Endothelial cell of umbilical vein (primary cell): Measurements from ENCODE around the gene PLCG2. TPM values are rescaled to one million over a fixed set of nuclear protein-coding genes. Genes with fewer than 3 reads are reported as not detected.

Experiments
- BruUV-seq: library from RNA; stranded (reverse); fragments of 400-500 nt; replicated peaks from 2 replicates; lab custom pipeline; 2021; lab: Mats Ljungman, UMichigan
- CTCF ChIA-PET: fragments of 300-600, 350-600 bp; sonication (Branson Sonifier 250); formaldehyde crosslinking; loops from one replicate; lab custom pipeline; 2021; ENCODE audit warnings: antibody characterized with exemption, inconsistent platforms; lab: Charles Lee
- POLR2A ChIA-PET: fragments of 300-600, 350-600 bp; sonication (Branson Sonifier 250); formaldehyde crosslinking; loops from one replicate; lab custom pipeline; 2021; ENCODE audit warnings: antibody characterized with exemption, inconsistent platforms; lab: Charles Lee
- DNase-seq: peaks from one replicate; pipeline ENCODE4 v3.0.0-alpha.2; 2011; ENCODE audit warnings: low read depth, low spot score
- FAIRE-seq: peaks from 2 replicates; lab custom pipeline; 2011; peaks lifted over from hg19 to GRCh38; lab: Jason Lieb, UNC
- H2AFZ ChIP-seq: 2 replicates; pipeline ENCODE4 v1.6.0; 2012; ENCODE audit warnings: low read depth, low read length, control low read depth, inconsistent platforms
- H3K27ac ChIP-seq: 2 replicates; pipeline ENCODE4 v1.5.1; 2011; ENCODE audit warnings: low read depth, mild to moderate bottlenecking, control low read depth, low read length, moderate library complexity; ENCODE audit not compliant: insufficient read depth
- H3K27me3 ChIP-seq, 2 experiments: 2 replicates each; pipeline versions ENCODE4 v1.6.0 to v1.6.1; 2011; ENCODE audit warnings: low read length in 2 of 2, mixed read lengths in 1 of 2; ENCODE audit not compliant: control insufficient read depth in 2 of 2, insufficient read depth in 2 of 2
- H3K36me3 ChIP-seq, 2 experiments: 2 replicates in 1 of 2; 3 replicates in 1 of 2; pipeline ENCODE4 v1.5.1; 2011; ENCODE audit warnings: low read length in 2 of 2, mild to moderate bottlenecking in 1 of 2, moderate library complexity in 1 of 2; ENCODE audit not compliant: control insufficient read depth in 2 of 2, insufficient read depth in 2 of 2; ENCODE audit errors: extremely low read depth in 1 of 2
- H3K4me1 ChIP-seq: 3 replicates; pipeline ENCODE4 v1.5.1; 2011; ENCODE audit warnings: mild to moderate bottlenecking, low read length; ENCODE audit not compliant: control insufficient read depth, insufficient read depth; ENCODE audit errors: extremely low read depth
- H3K4me2 ChIP-seq: 2 replicates; pipeline ENCODE4 v1.6.1; 2011; ENCODE audit warnings: low read length, control low read depth, mixed read lengths; ENCODE audit not compliant: insufficient read depth
- H3K4me3 ChIP-seq, 3 experiments: fragments of 200-600 bp in 1 of 3; sonication (generic), shearing (Covaris generic) in 1 of 3; replicated peaks in 1 of 3; 2 replicates each; pipeline ENCODE4 v1.5.1; 2011 to 2016; ENCODE audit warnings: control low read depth in 3 of 3, low read length in 3 of 3, mild to moderate bottlenecking in 2 of 3, inconsistent platforms in 1 of 3, low read depth in 1 of 3, moderate library complexity in 1 of 3; ENCODE audit not compliant: insufficient read depth in 1 of 3
- H3K79me2 ChIP-seq: 2 replicates; pipeline ENCODE4 v1.6.0; 2012; ENCODE audit warnings: low read length, inconsistent platforms; ENCODE audit not compliant: control insufficient read depth, insufficient read depth
- H3K9ac ChIP-seq: replicated peaks from 2 replicates; pipeline ENCODE3; 2011; ENCODE audit warnings: low read length, control low read depth; ENCODE audit not compliant: insufficient read depth; ENCODE audit errors: extremely low read depth
- H3K9me1 ChIP-seq: replicated peaks from 3 replicates; pipeline ENCODE4 v1.6.0; 2011; ENCODE audit warnings: mild to moderate bottlenecking, low read length; ENCODE audit not compliant: control insufficient read depth, insufficient read depth; ENCODE audit errors: extremely low read depth
- H3K9me3 ChIP-seq: replicated peaks from 2 replicates; pipeline ENCODE4 v1.5.1; 2012; ENCODE audit warnings: low read length, inconsistent platforms; ENCODE audit not compliant: control insufficient read depth, insufficient read depth
- H4K20me1 ChIP-seq: replicated peaks from 2 replicates; pipeline ENCODE3; 2011; ENCODE audit warnings: mild to moderate bottlenecking, low read length; ENCODE audit not compliant: control insufficient read depth, insufficient read depth; ENCODE audit errors: extremely low read depth
- EZH2 ChIP-seq: IDR thresholded peaks from 2 replicates; pipeline ENCODE4 v1.6.1; 2012; ENCODE audit warnings: borderline replicate concordance, low read depth, mild to moderate bottlenecking, moderate library complexity, low read length, inconsistent platforms; ENCODE audit not compliant: severe bottlenecking
- FOS ChIP-seq: IDR thresholded peaks from 2 replicates; pipeline ENCODE4 v1.6.1; 2011; ENCODE audit warnings: mild to moderate bottlenecking, low read length, moderate library complexity, borderline replicate concordance; ENCODE audit not compliant: insufficient read depth
- GATA2 ChIP-seq: IDR thresholded peaks from 2 replicates; pipeline ENCODE4 v1.7.0; 2011; ENCODE audit warnings: low read depth, mild to moderate bottlenecking, moderate library complexity, mixed read lengths, low read length; ENCODE audit not compliant: insufficient read length, insufficient read depth
- JUN ChIP-seq: IDR thresholded peaks from 2 replicates; pipeline ENCODE4 v1.6.1; 2011; ENCODE audit warnings: borderline replicate concordance, low read depth; ENCODE audit not compliant: insufficient read length, insufficient read depth
- MAX ChIP-seq: IDR thresholded peaks from 2 replicates; pipeline ENCODE4 v1.6.1; 2011; ENCODE audit not compliant: insufficient read depth, insufficient read length
- MYC ChIP-seq: IDR thresholded peaks from one replicate; pipeline ENCODE4 v1.6.1; 2011; ENCODE audit warnings: mild to moderate bottlenecking, low read depth, low read length
- POLR2A ChIP-seq: IDR thresholded peaks from 2 replicates; pipeline ENCODE4 v1.6.1; 2012; ENCODE audit warnings: low read depth, mild to moderate bottlenecking, control low read depth, low read length
- POLR2AphosphoS5 ChIP-seq: IDR thresholded peaks from 2 replicates; pipeline ENCODE4 v1.6.1; 2012; ENCODE audit warnings: low read depth, mild to moderate bottlenecking, control low read depth, low read length, moderate library complexity; ENCODE audit not compliant: insufficient read depth
- dilution Hi-C: fragments of 300-500 bp; cut with MboI; formaldehyde crosslinking; loops from one replicate; pipeline ENCODE4 v1.15.0; 2019; ENCODE audit warnings: low sequenced_read_pairs; ENCODE audit not compliant: extremely low pct_ligation_motif_present
- intact Hi-C: fragments of 100-400 bp; cut with micrococcal nuclease; formaldehyde crosslinking; loops from one replicate; pipeline ENCODE4 v1.10.0; 2022
- polyA plus RNA-seq, 4 experiments: library from polyadenylated mRNA; depleted of rRNA in 3 of 4; stranded (reverse) in 3 of 4; unstranded in 1 of 4; fragments of >200 nt; gene quantifications; 2 replicates each; pipeline versions ENCODE4 v1.2.1 to v1.2.3, GENCODE V29; 2011 to 2012; ENCODE audit warnings: missing spikeins in 1 of 4
- total RNA-seq: library from RNA; stranded (reverse); gene quantifications from 2 replicates; pipeline ENCODE4 v1.2.3, GENCODE V29; 2021
- TF ChIP-seq, protein P1 (sequence below), 2 donors: IDR thresholded peaks; 1 replicate in 1 of 2; 2 replicates in 1 of 2; pipeline ENCODE4 v1.5.1; 2011; ENCODE audit warnings: low read length in 2 of 2, mild to moderate bottlenecking in 2 of 2, moderate library complexity in 2 of 2, control low read depth in 1 of 2, inconsistent platforms in 1 of 2, low read depth in 1 of 2; ENCODE audit not compliant: insufficient read depth in 1 of 2; ENCODE audit errors: extremely low read depth in 1 of 2

Gene PLCG2
- total and polyA plus RNA-seq, 2 donors (not counting 3 experiments of a cell fraction or from before 2014, with no cell fraction given): 10.8 to 13.6 TPM

DNA sequence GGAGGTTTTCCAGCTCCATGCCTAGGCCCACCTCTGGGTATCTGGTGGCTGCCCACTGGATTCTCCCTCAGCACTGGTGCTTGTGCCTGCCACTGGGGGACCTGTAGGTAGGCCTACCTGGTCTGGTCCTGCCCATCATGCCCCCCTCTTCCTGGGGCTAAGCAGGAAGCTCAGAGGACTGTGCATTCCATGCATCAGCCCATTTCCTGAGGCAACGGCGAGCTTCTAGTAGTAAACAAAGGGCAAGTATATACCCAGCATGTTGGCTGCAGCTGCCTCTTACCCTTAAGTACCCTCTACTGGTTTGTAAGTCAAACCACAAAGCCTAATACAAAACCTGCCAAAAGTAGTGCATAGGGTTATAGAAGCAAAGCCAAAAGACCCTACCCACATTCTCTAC is 194.6 kb downstream of the PLCG2 start:
- TF ChIP-seq JUN (no peak), POLR2A (no peak), EZH2 (no peak), GATA2 (no peak), FOS (no peak), MAX (no peak), POLR2AphosphoS5 (no peak), MYC (no peak)
- TF ChIP-seq, protein P1, sequence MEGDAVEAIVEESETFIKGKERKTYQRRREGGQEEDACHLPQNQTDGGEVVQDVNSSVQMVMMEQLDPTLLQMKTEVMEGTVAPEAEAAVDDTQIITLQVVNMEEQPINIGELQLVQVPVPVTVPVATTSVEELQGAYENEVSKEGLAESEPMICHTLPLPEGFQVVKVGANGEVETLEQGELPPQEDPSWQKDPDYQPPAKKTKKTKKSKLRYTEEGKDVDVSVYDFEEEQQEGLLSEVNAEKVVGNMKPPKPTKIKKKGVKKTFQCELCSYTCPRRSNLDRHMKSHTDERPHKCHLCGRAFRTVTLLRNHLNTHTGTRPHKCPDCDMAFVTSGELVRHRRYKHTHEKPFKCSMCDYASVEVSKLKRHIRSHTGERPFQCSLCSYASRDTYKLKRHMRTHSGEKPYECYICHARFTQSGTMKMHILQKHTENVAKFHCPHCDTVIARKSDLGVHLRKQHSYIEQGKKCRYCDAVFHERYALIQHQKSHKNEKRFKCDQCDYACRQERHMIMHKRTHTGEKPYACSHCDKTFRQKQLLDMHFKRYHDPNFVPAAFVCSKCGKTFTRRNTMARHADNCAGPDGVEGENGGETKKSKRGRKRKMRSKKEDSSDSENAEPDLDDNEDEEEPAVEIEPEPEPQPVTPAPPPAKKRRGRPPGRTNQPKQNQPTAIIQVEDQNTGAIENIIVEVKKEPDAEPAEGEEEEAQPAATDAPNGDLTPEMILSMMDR (IDR thresholded peaks at IDR 0.05; ENCODE audit: extremely low read depth in 1 of 2, insufficient read depth in 1 of 2, low read depth in 1 of 2, low read length in 2 of 2): no peak
- FAIRE-seq (no peak), DNase-seq (no peak)
- BruUV-seq: no TSS peak
- Histone ChIP-seq H2AFZ (no peak overlapping the region), H3K79me2 (no peaks in the 10 kb centered on the region), H3K9me1 (no peaks in the 10 kb centered on the region), H3K27me3 (peaks cover 0 to 2% of the 10 kb centered on the region in 2 experiments), H3K4me1 (no peaks in the 10 kb centered on the region), H4K20me1 (no peaks in the 10 kb centered on the region), H3K9ac (no peak overlapping the region), H3K27ac (no peak overlapping the region), H3K9me3 (no peaks in the 10 kb centered on the region), H3K4me2 (no peak overlapping the region), H3K4me3 (no peak overlapping the region), H3K36me3 (no peaks in the 10 kb centered on the region)
- dilution Hi-C loops: no loop called here
- POLR2A ChIA-PET: no interaction called here
- intact Hi-C loops: no loop called here
- CTCF ChIA-PET: interaction anchor here (0.7 to 0.8 kb wide), 2 partner anchors 23 to 43 kb away, joined by 3 read pairs; no protein-coding TSS in a partner anchor
